K562 (cell line): ENCODE results near the gene LASP1. TPM values are rescaled to one million over a fixed set of nuclear protein-coding genes. Genes with fewer than 3 reads are reported as not detected.

Source experiments
- CHD1 ChIP-seq: fragments of 200-600 bp; sonication (generic); IDR thresholded peaks from one replicate; pipeline ENCODE4 v1.6.1; 2012; ENCODE audit warnings: mild to moderate bottlenecking, moderate library complexity, low read length, inconsistent platforms
- HNRNPK ChIP-seq: fragments of 200-400 bp; formaldehyde crosslinking; IDR thresholded peaks from one replicate; pipeline ENCODE4 v1.6.1; 2018; ENCODE audit warnings: mild to moderate bottlenecking, low read depth, low read length; ENCODE audit not compliant: poor library complexity, severe bottlenecking
- NFIC ChIP-seq: fragments of 450-650 bp; IDR thresholded peaks from 2 replicates; pipeline ENCODE4 v1.6.1; 2017; ENCODE audit warnings: mild to moderate bottlenecking, inconsistent platforms
- NRF1 ChIP-seq, 2 experiments: fragments of 450-650 bp; IDR thresholded peaks in 1 of 2; conservative IDR thresholded peaks in 1 of 2; 2 replicates each; pipeline ENCODE4 v1.6.1; 2014; ENCODE audit warnings: mild to moderate bottlenecking in 2 of 2
- POLR3A ChIP-seq: IDR thresholded peaks from 2 replicates; pipeline ENCODE4 v1.6.1; 2011; ENCODE audit warnings: borderline replicate concordance, mild to moderate bottlenecking, moderate library complexity; ENCODE audit not compliant: insufficient read length, insufficient read depth; ENCODE audit errors: extremely low read depth
- RFX5 ChIP-seq: IDR thresholded peaks from 2 replicates; pipeline ENCODE4 v1.6.1; 2011; ENCODE audit warnings: low read depth, mild to moderate bottlenecking, improper control_type of control experiment, low read length
- SIX5 ChIP-seq, 2 experiments: IDR thresholded peaks; 2 replicates each; pipeline ENCODE4 v1.6.1; 2011; ENCODE audit warnings: low read length in 2 of 2, borderline replicate concordance in 1 of 2, low read depth in 1 of 2, mild to moderate bottlenecking in 1 of 2, moderate library complexity in 1 of 2; ENCODE audit not compliant: insufficient read depth in 1 of 2
- SMAD2 ChIP-seq: fragments of 150-350 bp; IDR thresholded peaks from 2 replicates; pipeline ENCODE4 v1.6.1; 2014; ENCODE audit warnings: low read depth, mild to moderate bottlenecking, low read length
- XRCC5 ChIP-seq: fragments of 200-400 bp; formaldehyde crosslinking; IDR thresholded peaks from 2 replicates; pipeline ENCODE4 v1.6.1; 2017; ENCODE audit warnings: low read depth, mild to moderate bottlenecking, low read length
- polyA plus RNA-seq, 8 experiments: library from polyadenylated mRNA; depleted of rRNA in 4 of 8; stranded (reverse) in 5 of 8; unstranded in 3 of 8; fragments of >200 nt; fragmentation: Nextera tagmentation in 2 of 8; fragmentation: Illumina TruSeq in 1 of 8; extraction: Ambion mirVana in 2 of 8; extraction: Trizol in 1 of 8; gene quantifications; 2 replicates each; pipeline versions ENCODE4 v1.2.1 to v1.2.3, GENCODE V29; 2011 to 2014; ENCODE audit warnings: inconsistent platforms in 1 of 8, missing spikeins in 1 of 8
- total RNA-seq, 7 experiments: library from RNA; depleted of rRNA in 6 of 7; stranded (reverse); fragments of >200 nt in 6 of 7; fragmentation: Illumina TruSeq in 2 of 7; extraction: Trizol in 2 of 7; gene quantifications; 2 replicates each; pipeline versions ENCODE4 v1.2.1 to v1.2.3, GENCODE V29; 2011 to 2021; ENCODE audit warnings: low replicate concordance in 1 of 7
- TF ChIP-seq, protein P1 (sequence below): IDR thresholded peaks from 2 replicates; pipeline ENCODE4 v1.6.1; 2011; ENCODE audit warnings: borderline replicate concordance, low read depth, mild to moderate bottlenecking, moderate library complexity, low read length; ENCODE audit not compliant: insufficient read depth, poor library complexity, severe bottlenecking
- TF ChIP-seq, protein P2 (sequence below): fragments of 150-350 bp; conservative IDR thresholded peaks from 2 replicates; pipeline ENCODE4 v1.6.1; 2014; ENCODE audit warnings: low read length
- TF ChIP-seq, protein P3 (sequence below): conservative IDR thresholded peaks from 2 replicates; pipeline ENCODE4 v1.6.1; 2011; ENCODE audit warnings: low read depth, mild to moderate bottlenecking, low read length; ENCODE audit not compliant: control insufficient read depth
- TF ChIP-seq, protein P4 (sequence below): fragments of 450-650 bp; formaldehyde crosslinking; IDR thresholded peaks from 2 replicates; pipeline ENCODE4 v1.4.0; 2020; ENCODE audit warnings: mild to moderate bottlenecking, mixed read lengths
- TF ChIP-seq, protein P5 (sequence below): fragments of 250-450 bp; sonication (Bioruptor Pico); IDR thresholded peaks from 2 replicates; pipeline ENCODE4 v1.9.0; 2021; ENCODE audit warnings: mild to moderate bottlenecking
- TF ChIP-seq, protein P6 (sequence below): IDR thresholded peaks from 2 replicates; pipeline ENCODE4 v1.6.1; 2012; ENCODE audit warnings: low read depth, low read length, improper control_type of control experiment, borderline replicate concordance

The LASP1 gene
- total and polyA plus RNA-seq, 9 of the 15 experiments (the other 6 are each of a cell fraction or from before 2014, with no cell fraction given), result 23.0 to 125 (median 55.3) TPM

DNA sequence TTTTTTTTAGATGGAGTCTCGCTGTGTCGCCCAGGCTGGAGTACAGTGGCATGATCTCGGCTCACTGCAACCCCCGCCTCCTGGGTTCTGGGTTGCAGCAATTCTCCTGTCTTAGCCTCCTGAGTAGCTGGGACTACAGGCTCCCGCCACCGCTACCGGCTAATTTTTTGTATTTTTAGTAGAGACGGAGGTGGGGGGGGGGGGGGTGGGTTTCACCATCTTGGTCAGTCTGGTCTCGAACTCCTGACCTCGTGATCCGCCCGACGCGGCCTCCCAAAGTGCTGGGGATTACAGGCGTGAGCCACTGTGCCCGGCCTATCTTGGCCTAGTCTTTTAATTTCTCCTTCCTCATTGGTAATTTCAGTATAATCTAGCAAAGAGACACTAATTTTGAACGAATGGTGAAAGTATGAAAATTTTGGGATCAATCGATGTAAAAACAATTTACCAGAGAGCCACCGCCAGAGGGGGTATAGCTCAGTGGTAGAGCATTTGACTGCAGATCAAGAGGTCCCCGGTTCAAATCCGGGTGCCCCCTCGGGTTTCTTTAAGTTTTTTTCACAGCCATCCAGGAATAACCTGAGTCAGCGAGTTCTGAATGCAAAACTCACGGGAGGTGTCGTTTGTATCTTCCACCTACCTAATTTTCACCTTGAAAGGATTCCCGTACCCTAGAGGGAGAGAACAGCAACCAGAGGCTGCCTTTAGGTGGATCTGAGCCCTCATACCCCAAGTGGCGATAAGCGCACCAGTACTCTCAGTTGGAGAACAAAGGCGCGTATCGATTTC is 2.5 kb upstream of the LASP1 start (continued):
- TF ChIP-seq, protein P1, sequence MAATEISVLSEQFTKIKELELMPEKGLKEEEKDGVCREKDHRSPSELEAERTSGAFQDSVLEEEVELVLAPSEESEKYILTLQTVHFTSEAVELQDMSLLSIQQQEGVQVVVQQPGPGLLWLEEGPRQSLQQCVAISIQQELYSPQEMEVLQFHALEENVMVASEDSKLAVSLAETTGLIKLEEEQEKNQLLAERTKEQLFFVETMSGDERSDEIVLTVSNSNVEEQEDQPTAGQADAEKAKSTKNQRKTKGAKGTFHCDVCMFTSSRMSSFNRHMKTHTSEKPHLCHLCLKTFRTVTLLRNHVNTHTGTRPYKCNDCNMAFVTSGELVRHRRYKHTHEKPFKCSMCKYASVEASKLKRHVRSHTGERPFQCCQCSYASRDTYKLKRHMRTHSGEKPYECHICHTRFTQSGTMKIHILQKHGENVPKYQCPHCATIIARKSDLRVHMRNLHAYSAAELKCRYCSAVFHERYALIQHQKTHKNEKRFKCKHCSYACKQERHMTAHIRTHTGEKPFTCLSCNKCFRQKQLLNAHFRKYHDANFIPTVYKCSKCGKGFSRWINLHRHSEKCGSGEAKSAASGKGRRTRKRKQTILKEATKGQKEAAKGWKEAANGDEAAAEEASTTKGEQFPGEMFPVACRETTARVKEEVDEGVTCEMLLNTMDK, result no peak
- no peak for TF ChIP-seq HNRNPK
- TF ChIP-seq SMAD2, result no peak
- TF ChIP-seq NRF1 (conservative IDR thresholded peaks at IDR 0.05 in 1 of 2, IDR thresholded peaks at IDR 0.05 in 1 of 2), result 0 out of 4 replicates have a peak, but pooled peaks of 1 of the 2 experiments have one; percentile 6
- peak; percentile 77 for TF ChIP-seq NFIC
- TF ChIP-seq, protein P2, sequence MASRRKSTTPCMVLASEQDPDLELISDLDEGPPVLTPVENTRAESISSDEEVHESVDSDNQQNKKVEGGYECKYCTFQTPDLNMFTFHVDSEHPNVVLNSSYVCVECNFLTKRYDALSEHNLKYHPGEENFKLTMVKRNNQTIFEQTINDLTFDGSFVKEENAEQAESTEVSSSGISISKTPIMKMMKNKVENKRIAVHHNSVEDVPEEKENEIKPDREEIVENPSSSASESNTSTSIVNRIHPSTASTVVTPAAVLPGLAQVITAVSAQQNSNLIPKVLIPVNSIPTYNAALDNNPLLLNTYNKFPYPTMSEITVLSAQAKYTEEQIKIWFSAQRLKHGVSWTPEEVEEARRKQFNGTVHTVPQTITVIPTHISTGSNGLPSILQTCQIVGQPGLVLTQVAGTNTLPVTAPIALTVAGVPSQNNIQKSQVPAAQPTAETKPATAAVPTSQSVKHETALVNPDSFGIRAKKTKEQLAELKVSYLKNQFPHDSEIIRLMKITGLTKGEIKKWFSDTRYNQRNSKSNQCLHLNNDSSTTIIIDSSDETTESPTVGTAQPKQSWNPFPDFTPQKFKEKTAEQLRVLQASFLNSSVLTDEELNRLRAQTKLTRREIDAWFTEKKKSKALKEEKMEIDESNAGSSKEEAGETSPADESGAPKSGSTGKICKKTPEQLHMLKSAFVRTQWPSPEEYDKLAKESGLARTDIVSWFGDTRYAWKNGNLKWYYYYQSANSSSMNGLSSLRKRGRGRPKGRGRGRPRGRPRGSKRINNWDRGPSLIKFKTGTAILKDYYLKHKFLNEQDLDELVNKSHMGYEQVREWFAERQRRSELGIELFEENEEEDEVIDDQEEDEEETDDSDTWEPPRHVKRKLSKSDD, result no peak; the same call in 1 of the 2 replicates
- TF ChIP-seq POLR3A, result peak; percentile 89
- TF ChIP-seq, protein P3, sequence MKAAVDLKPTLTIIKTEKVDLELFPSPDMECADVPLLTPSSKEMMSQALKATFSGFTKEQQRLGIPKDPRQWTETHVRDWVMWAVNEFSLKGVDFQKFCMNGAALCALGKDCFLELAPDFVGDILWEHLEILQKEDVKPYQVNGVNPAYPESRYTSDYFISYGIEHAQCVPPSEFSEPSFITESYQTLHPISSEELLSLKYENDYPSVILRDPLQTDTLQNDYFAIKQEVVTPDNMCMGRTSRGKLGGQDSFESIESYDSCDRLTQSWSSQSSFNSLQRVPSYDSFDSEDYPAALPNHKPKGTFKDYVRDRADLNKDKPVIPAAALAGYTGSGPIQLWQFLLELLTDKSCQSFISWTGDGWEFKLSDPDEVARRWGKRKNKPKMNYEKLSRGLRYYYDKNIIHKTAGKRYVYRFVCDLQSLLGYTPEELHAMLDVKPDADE, result 0 out of 2 replicates have a peak, but pooled peaks have one; percentile 43
- TF ChIP-seq, protein P4, sequence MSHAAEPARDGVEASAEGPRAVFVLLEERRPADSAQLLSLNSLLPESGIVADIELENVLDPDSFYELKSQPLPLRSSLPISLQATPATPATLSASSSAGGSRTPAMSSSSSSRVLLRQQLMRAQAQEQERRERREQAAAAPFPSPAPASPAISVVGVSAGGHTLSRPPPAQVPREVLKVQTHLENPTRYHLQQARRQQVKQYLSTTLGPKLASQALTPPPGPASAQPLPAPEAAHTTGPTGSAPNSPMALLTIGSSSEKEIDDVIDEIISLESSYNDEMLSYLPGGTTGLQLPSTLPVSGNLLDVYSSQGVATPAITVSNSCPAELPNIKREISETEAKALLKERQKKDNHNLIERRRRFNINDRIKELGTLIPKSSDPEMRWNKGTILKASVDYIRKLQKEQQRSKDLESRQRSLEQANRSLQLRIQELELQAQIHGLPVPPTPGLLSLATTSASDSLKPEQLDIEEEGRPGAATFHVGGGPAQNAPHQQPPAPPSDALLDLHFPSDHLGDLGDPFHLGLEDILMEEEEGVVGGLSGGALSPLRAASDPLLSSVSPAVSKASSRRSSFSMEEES, result peak; percentile 52
- TF ChIP-seq CHD1, result no peak
- peak; percentile 63; the same call in 1 of the 2 replicates for TF ChIP-seq RFX5
- TF ChIP-seq SIX5 (IDR thresholded peaks at IDR 0.05; ENCODE audit: borderline replicate concordance in 1 of 2, insufficient read depth in 1 of 2, low read depth in 1 of 2, low read length in 2 of 2), result no peak
- no peak for TF ChIP-seq XRCC5
- TF ChIP-seq, protein P5, sequence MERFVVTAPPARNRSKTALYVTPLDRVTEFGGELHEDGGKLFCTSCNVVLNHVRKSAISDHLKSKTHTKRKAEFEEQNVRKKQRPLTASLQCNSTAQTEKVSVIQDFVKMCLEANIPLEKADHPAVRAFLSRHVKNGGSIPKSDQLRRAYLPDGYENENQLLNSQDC (CRISPR knock-in tag), result no peak
- TF ChIP-seq, protein P6, sequence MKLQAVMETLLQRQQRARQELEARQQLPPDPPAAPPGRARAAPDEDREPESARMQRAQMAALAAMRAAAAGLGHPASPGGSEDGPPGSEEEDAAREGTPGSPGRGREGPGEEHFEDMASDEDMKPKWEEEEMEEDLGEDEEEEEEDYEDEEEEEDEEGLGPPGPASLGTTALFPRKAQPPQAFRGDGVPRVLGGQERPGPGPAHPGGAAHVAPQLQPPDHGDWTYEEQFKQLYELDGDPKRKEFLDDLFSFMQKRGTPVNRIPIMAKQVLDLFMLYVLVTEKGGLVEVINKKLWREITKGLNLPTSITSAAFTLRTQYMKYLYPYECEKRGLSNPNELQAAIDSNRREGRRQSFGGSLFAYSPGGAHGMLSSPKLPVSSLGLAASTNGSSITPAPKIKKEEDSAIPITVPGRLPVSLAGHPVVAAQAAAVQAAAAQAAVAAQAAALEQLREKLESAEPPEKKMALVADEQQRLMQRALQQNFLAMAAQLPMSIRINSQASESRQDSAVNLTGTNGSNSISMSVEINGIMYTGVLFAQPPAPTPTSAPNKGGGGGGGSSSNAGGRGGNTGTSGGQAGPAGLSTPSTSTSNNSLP, result peak; percentile 26; the same call in 1 of the 2 replicates
